Body of pancreas (tissue), 4 donors: ENCODE data around the gene TBX18.

Source experiments
- POLR2A ChIP-seq, 3 donors: fragments of 450-650 bp; IDR thresholded peaks; one replicate each; pipeline ENCODE4 v1.6.1; 2016; ENCODE audit warnings: antibody characterized with exemption in 3 of 3, mild to moderate bottlenecking in 2 of 3
- TF ChIP-seq, protein P1 (sequence below), 7 experiments: fragments of 450-650 bp in 4 of 7; fragments of 200-600 bp in 3 of 7; sonication (generic) in 3 of 7; IDR thresholded peaks; one replicate each; pipeline ENCODE4 v1.5.1; 2016 to 2019; ENCODE audit warnings: antibody characterized with exemption in 7 of 7

- TF ChIP-seq POLR2A (IDR thresholded peaks at IDR 0.05) = no peak
- TF ChIP-seq, protein P1, sequence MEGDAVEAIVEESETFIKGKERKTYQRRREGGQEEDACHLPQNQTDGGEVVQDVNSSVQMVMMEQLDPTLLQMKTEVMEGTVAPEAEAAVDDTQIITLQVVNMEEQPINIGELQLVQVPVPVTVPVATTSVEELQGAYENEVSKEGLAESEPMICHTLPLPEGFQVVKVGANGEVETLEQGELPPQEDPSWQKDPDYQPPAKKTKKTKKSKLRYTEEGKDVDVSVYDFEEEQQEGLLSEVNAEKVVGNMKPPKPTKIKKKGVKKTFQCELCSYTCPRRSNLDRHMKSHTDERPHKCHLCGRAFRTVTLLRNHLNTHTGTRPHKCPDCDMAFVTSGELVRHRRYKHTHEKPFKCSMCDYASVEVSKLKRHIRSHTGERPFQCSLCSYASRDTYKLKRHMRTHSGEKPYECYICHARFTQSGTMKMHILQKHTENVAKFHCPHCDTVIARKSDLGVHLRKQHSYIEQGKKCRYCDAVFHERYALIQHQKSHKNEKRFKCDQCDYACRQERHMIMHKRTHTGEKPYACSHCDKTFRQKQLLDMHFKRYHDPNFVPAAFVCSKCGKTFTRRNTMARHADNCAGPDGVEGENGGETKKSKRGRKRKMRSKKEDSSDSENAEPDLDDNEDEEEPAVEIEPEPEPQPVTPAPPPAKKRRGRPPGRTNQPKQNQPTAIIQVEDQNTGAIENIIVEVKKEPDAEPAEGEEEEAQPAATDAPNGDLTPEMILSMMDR (IDR thresholded peaks at IDR 0.05) = no peak
These were observed 118.7 kb downstream of the TBX18 start for GRCh38 chr6:84645563-84646266.
